PC-3 (cell line): ENCODE results near the gene SBSN. TPM values are rescaled to one million over a fixed set of nuclear protein-coding genes. Genes with fewer than 3 reads are reported as not detected.

ENCODE experiments used
- ATAC-seq: fragments of 200-7000 bp; cut with Tn5 transposase; 2 replicates; pipeline ENCODE4 v1.9.1; 2020; ENCODE audit warnings: mild to moderate bottlenecking, moderate library complexity
- BruUV-seq: library from RNA; stranded (reverse); fragments of 400-500 nt; replicated peaks from 2 replicates; lab custom pipeline; 2021; lab: Mats Ljungman, UMichigan
- CTCF ChIA-PET: fragments of 300-600 bp; sonication (Branson Sonifier 250); formaldehyde crosslinking; loops from one replicate; lab custom pipeline; 2022; ENCODE audit warnings: antibody characterized with exemption; lab: Charles Lee
- POLR2A ChIA-PET: fragments of 300-600 bp; sonication (Branson Sonifier 250); formaldehyde crosslinking; loops from one replicate; lab custom pipeline; 2022; ENCODE audit warnings: antibody characterized with exemption; ENCODE audit not compliant: unreplicated experiment; lab: Charles Lee
- DNase-seq: peaks from one replicate; pipeline ENCODE4 v3.0.0-alpha.2; 2015
- H2AFZ ChIP-seq: fragments of 300-600 bp; sonication (generic); 2 replicates; pipeline ENCODE4 v1.6.0; 2016; ENCODE audit warnings: antibody characterized with exemption, low read length
- H3F3A ChIP-seq: fragments of 300-600 bp; sonication (generic); one replicate; pipeline ENCODE4 v1.6.0; 2017; ENCODE audit warnings: antibody characterized with exemption, low read length, control low read depth, mild to moderate bottlenecking; ENCODE audit not compliant: unreplicated experiment
- H3K27ac ChIP-seq: fragments of 300-600 bp; sonication (generic); 2 replicates; pipeline ENCODE4 v1.5.1; 2016; ENCODE audit warnings: mild to moderate bottlenecking, low read length
- H3K27me3 ChIP-seq: fragments of 300-600 bp; sonication (generic); 2 replicates; pipeline ENCODE4 v1.6.1; 2016; ENCODE audit warnings: low read length, mixed read lengths
- H3K36me3 ChIP-seq: fragments of 300-600 bp; sonication (generic); 2 replicates; pipeline ENCODE4 v1.6.1; 2016; ENCODE audit warnings: low read depth, mixed run types, low read length, mixed read lengths
- H3K4me1 ChIP-seq: fragments of 300-600 bp; sonication (generic); 2 replicates; pipeline ENCODE4 v1.5.1; 2016; ENCODE audit warnings: low read length; ENCODE audit not compliant: insufficient read depth
- H3K4me2 ChIP-seq: fragments of 300-600 bp; sonication (generic); 2 replicates; pipeline ENCODE4 v1.6.0; 2016; ENCODE audit warnings: low read length
- H3K4me3 ChIP-seq: fragments of 300-600 bp; sonication (generic); 2 replicates; pipeline ENCODE4 v1.5.1; 2016; ENCODE audit warnings: mild to moderate bottlenecking, low read length, mixed read lengths
- H3K79me2 ChIP-seq: fragments of 300-600 bp; sonication (generic); 2 replicates; pipeline ENCODE4 v1.6.1; 2017; ENCODE audit warnings: low read length, mixed read lengths
- H3K9ac ChIP-seq: fragments of 300-600 bp; sonication (generic); 2 replicates; pipeline ENCODE4 v1.6.0; 2016; ENCODE audit warnings: mild to moderate bottlenecking, low read length
- H3K9me2 ChIP-seq: fragments of 300-600 bp; sonication (generic); replicated peaks from 2 replicates; pipeline ENCODE4 v1.6.1; 2016; ENCODE audit warnings: mixed run types, low read length, mixed read lengths
- H3K9me3 ChIP-seq: fragments of 300-600 bp; sonication (generic); 2 replicates; pipeline ENCODE4 v1.6.1; 2016; ENCODE audit warnings: low read length, mixed read lengths
- H4K20me1 ChIP-seq: fragments of 300-600 bp; sonication (generic); 2 replicates; pipeline ENCODE4 v1.6.1; 2016; ENCODE audit warnings: low read length, mixed read lengths
- CTCF ChIP-seq: fragments of 300-600 bp; sonication (generic); conservative IDR thresholded peaks from 2 replicates; pipeline ENCODE4 v1.5.1; 2017; ENCODE audit warnings: antibody characterized with exemption, low read depth, mild to moderate bottlenecking, low read length
- EZH2 ChIP-seq: fragments of 300-600 bp; sonication (generic); IDR thresholded peaks from one replicate; pipeline ENCODE4 v1.6.1; 2017; ENCODE audit warnings: antibody characterized with exemption, mild to moderate bottlenecking, low read length; ENCODE audit not compliant: unreplicated experiment
- EZH2phosphoT487 ChIP-seq: fragments of 300-600 bp; sonication (generic); IDR thresholded peaks from 2 replicates; pipeline ENCODE4 v1.6.1; 2018; ENCODE audit warnings: mild to moderate bottlenecking, antibody characterized with exemption, low read length, borderline replicate concordance
- intact Hi-C: fragments of 100-400 bp; cut with micrococcal nuclease; formaldehyde crosslinking; loops from 2 replicates; pipeline ENCODE4 v1.9.0; 2023
- total RNA-seq: library from RNA; depleted of rRNA; stranded (reverse); fragments of >200 nt; gene quantifications from 2 replicates; pipeline ENCODE4 v1.2.3, GENCODE V29; 2014

The SBSN gene
- total RNA-seq, 1 experiment from 2014 or later: 0.26 TPM

- intact Hi-C loops: no loop called here
- ATAC-seq: no peak
- no peaks in the 10 kb centered on the region for H3K9me2 ChIP-seq
- no peaks in the 10 kb centered on the region for H3K36me3 ChIP-seq
- H3K4me2 ChIP-seq: no peak overlapping the region
- no peaks in the 10 kb centered on the region for H3K4me1 ChIP-seq
- DNase-seq: no peak
- no peaks in the 10 kb centered on the region for H4K20me1 ChIP-seq
- no peak for TF ChIP-seq EZH2phosphoT487
- no peak for TF ChIP-seq CTCF
- no peak for TF ChIP-seq EZH2
- ChIA-PET POLR2A (no interaction called here), CTCF (no interaction called here)
- H2AFZ ChIP-seq: no peak overlapping the region
- H3K27ac ChIP-seq: no peak overlapping the region
- no peaks in the 10 kb centered on the region for H3K9me3 ChIP-seq
- H3K27me3 ChIP-seq: no peaks in the 10 kb centered on the region
- no peaks in the 10 kb centered on the region for H3K79me2 ChIP-seq
- no peaks in the 10 kb centered on the region for H3F3A ChIP-seq
- no peak overlapping the region for H3K9ac ChIP-seq
- no TSS peak for BruUV-seq
- no peak overlapping the region for H3K4me3 ChIP-seq
Measured at GRCh38 chr19:35569281-35569781, 41.2 kb upstream of the SBSN start.

- H3K9me2 ChIP-seq: no peaks in the 10 kb centered on the region
- no peak overlapping the region for H3K9ac ChIP-seq
- H3K27me3 ChIP-seq: no peaks in the 10 kb centered on the region
- BruUV-seq: no TSS peak
- no peak overlapping the region for H3K27ac ChIP-seq
- no peaks in the 10 kb centered on the region for H3K9me3 ChIP-seq
- no peak overlapping the region for H3K4me2 ChIP-seq
- no peak overlapping the region for H3K4me3 ChIP-seq
- POLR2A ChIA-PET: no interaction called here
- TF ChIP-seq EZH2phosphoT487 (no peak), EZH2 (no peak), CTCF (no peak)
- no peaks in the 10 kb centered on the region for H3K36me3 ChIP-seq
- ATAC-seq: no peak
- CTCF ChIA-PET: no interaction called here
- no peak overlapping the region for H2AFZ ChIP-seq
- no peaks in the 10 kb centered on the region for H3K4me1 ChIP-seq
- intact Hi-C loops: no loop called here
- no peak for DNase-seq
- no peaks in the 10 kb centered on the region for H3F3A ChIP-seq
- H3K79me2 ChIP-seq: no peaks in the 10 kb centered on the region
- no peaks in the 10 kb centered on the region for H4K20me1 ChIP-seq
Measured at GRCh38 chr19:35566738-35567137, 38.6 kb upstream of the SBSN start.

GRCh38 chr19:35565016-35565856 lies 37.1 kb upstream of the SBSN start:
- CTCF ChIA-PET: no interaction called here
- POLR2A ChIA-PET: no interaction called here
- no peak overlapping the region for H3K4me2 ChIP-seq
- H3K9me3 ChIP-seq: no peaks in the 10 kb centered on the region
- no peaks in the 10 kb centered on the region for H4K20me1 ChIP-seq
- H3K4me1 ChIP-seq: no peaks in the 10 kb centered on the region
- H3K9me2 ChIP-seq: no peaks in the 10 kb centered on the region
- no peak for DNase-seq
- no peaks in the 10 kb centered on the region for H3K36me3 ChIP-seq
- no peak overlapping the region for H2AFZ ChIP-seq
- H3K27ac ChIP-seq: no peak overlapping the region
- H3K79me2 ChIP-seq: no peaks in the 10 kb centered on the region
- H3K4me3 ChIP-seq: no peak overlapping the region
- ATAC-seq: no peak
- no peaks in the 10 kb centered on the region for H3F3A ChIP-seq
- no peak for TF ChIP-seq EZH2phosphoT487
- no peak for TF ChIP-seq EZH2
- TF ChIP-seq CTCF: no peak
- H3K27me3 ChIP-seq: no peaks in the 10 kb centered on the region
- BruUV-seq: no TSS peak
- no peak overlapping the region for H3K9ac ChIP-seq
- intact Hi-C loops: no loop called here
